ENCODE results near the gene CAPG. TPM values are rescaled to one million over a fixed set of nuclear protein-coding genes. Genes with fewer than 3 reads are reported as not detected.

CAPG gene
- polyA plus RNA-seq, 1 donor from 2014 or later = not detected

- no peaks in the 10 kb centered on the region for H3K9me3 ChIP-seq (ENCODE audit: low read length)
- no peak for TF ChIP-seq CTCF (IDR thresholded peaks at IDR 0.05; ENCODE audit: poor library complexity, severe bottlenecking)
- no peak for TF ChIP-seq POLR2AphosphoS5 (IDR thresholded peaks at IDR 0.05)
Measured at GRCh38 chr2:85448461-85449213, 38.5 kb upstream of the CAPG start.

GRCh38 chr2:85447222-85447585 is 37.0 kb upstream of the CAPG start:
- H3K9ac ChIP-seq (ENCODE audit: low read length) = no peak overlapping the region
- no peaks in the 10 kb centered on the region for H3K79me2 ChIP-seq (replicated peaks; ENCODE audit: insufficient read depth, low read length)
- TF ChIP-seq TAF1 (IDR thresholded peaks at IDR 0.05; ENCODE audit: low read depth) (no peak), MXI1 (conservative IDR thresholded peaks at IDR 0.05; ENCODE audit: poor library complexity, severe bottlenecking) (no peak), EZH2 (IDR thresholded peaks at IDR 0.05; ENCODE audit: borderline replicate concordance, insufficient read depth, low read length, poor library complexity, severe bottlenecking) (no peak), RAD21 (conservative IDR thresholded peaks at IDR 0.05) (no peak), POLR2AphosphoS5 (IDR thresholded peaks at IDR 0.05) (no peak), CTCF (IDR thresholded peaks at IDR 0.05; ENCODE audit: poor library complexity, severe bottlenecking) (no peak), REST (IDR thresholded peaks at IDR 0.05; ENCODE audit: borderline replicate concordance) (no peak), SMC3 (conservative IDR thresholded peaks at IDR 0.05; ENCODE audit: poor library complexity) (no peak), EP300 (conservative IDR thresholded peaks at IDR 0.05; ENCODE audit: poor library complexity, severe bottlenecking) (no peak)
- no peaks in the 10 kb centered on the region for H3K27me3 ChIP-seq (ENCODE audit: insufficient read depth, low read depth, low read length)
- H4K20me1 ChIP-seq (ENCODE audit: insufficient read depth) = no peaks in the 10 kb centered on the region
- no peaks in the 10 kb centered on the region for H3F3A ChIP-seq (ENCODE audit: insufficient read depth, low read length, poor library complexity, severe bottlenecking)
- no peaks in the 10 kb centered on the region for H3K9me2 ChIP-seq (ENCODE audit: insufficient read depth, low read length)
- no peaks in the 10 kb centered on the region for H3K36me3 ChIP-seq (ENCODE audit: insufficient read depth, low read length)
- no peak overlapping the region for H3K27ac ChIP-seq (ENCODE audit: low read length)
- H3K4me3 ChIP-seq (ENCODE audit: low read length) = no peak overlapping the region
- no peak overlapping the region for H3K4me2 ChIP-seq (ENCODE audit: low read length)
- H2AFZ ChIP-seq (ENCODE audit: low read depth, low read length) = no peak overlapping the region
- no peaks in the 10 kb centered on the region for H3K9me3 ChIP-seq (ENCODE audit: low read length)

More at GRCh38 chr2:85448461-85449213, 38.5 kb upstream of the CAPG start:
- no peak overlapping the region for H2AFZ ChIP-seq (ENCODE audit: low read depth, low read length)
- no peaks in the 10 kb centered on the region for H3F3A ChIP-seq (ENCODE audit: insufficient read depth, low read length, poor library complexity, severe bottlenecking)
- H3K9me2 ChIP-seq (ENCODE audit: insufficient read depth, low read length) = no peaks in the 10 kb centered on the region
- no peaks in the 10 kb centered on the region for H3K79me2 ChIP-seq (replicated peaks; ENCODE audit: insufficient read depth, low read length)
- H3K4me3 ChIP-seq (ENCODE audit: low read length) = no peak overlapping the region
- no peaks in the 10 kb centered on the region for H4K20me1 ChIP-seq (ENCODE audit: insufficient read depth)
- no peak overlapping the region for H3K9ac ChIP-seq (ENCODE audit: low read length)
- H3K4me2 ChIP-seq (ENCODE audit: low read length) = no peak overlapping the region
- no peak overlapping the region for H3K27ac ChIP-seq (ENCODE audit: low read length)
- no peaks in the 10 kb centered on the region for H3K27me3 ChIP-seq (ENCODE audit: insufficient read depth, low read depth, low read length)
- no peaks in the 10 kb centered on the region for H3K36me3 ChIP-seq (ENCODE audit: insufficient read depth, low read length)
